ENCODE data around the gene ANKH. TPM values are rescaled to one million over a fixed set of nuclear protein-coding genes. Genes with fewer than 3 reads are reported as not detected.

The ANKH gene
- total RNA-seq, 1 experiment from 2014 or later: 13.9 TPM

GRCh38 chr5:14771189-14771588 is 100.4 kb downstream of the ANKH start:
- TF ChIP-seq CTCF (conservative IDR thresholded peaks at IDR 0.05; ENCODE audit: low read depth, low read length): no peak
- no peak for TF ChIP-seq EZH2 (IDR thresholded peaks at IDR 0.05; ENCODE audit: borderline replicate concordance, low read depth, low read length, poor library complexity, severe bottlenecking)
- no peaks in the 10 kb centered on the region for H3K9me3 ChIP-seq (ENCODE audit: low read depth, low read length, poor library complexity, severe bottlenecking)
- DNase-seq (ENCODE audit: low spot score): no peak
- no peaks in the 10 kb centered on the region for H3K36me3 ChIP-seq (ENCODE audit: insufficient read depth, low read length, poor library complexity, severe bottlenecking)
- H3K4me1 ChIP-seq (ENCODE audit: insufficient read depth, low read length, poor library complexity, severe bottlenecking): no peaks in the 10 kb centered on the region
- BruUV-seq (replicated peaks): no TSS peak
- ChIA-PET CTCF (no interaction called here), POLR2A (ENCODE audit: low non-redundant PET) (no interaction called here)
- H3K27ac ChIP-seq (ENCODE audit: low read depth, low read length, poor library complexity, severe bottlenecking): no peak overlapping the region
- H3K27me3 ChIP-seq (replicated peaks; ENCODE audit: insufficient read depth, low read depth, low read length, poor library complexity): no peaks in the 10 kb centered on the region
- intact Hi-C loops (cut with micrococcal nuclease; ENCODE audit: unreplicated experiment): no loop called here
- H3K4me3 ChIP-seq (ENCODE audit: low read depth, low read length, poor library complexity, severe bottlenecking): no peak overlapping the region

GRCh38 chr5:14768508-14769365 is 102.8 kb downstream of the ANKH start:
- intact Hi-C loops (cut with micrococcal nuclease; ENCODE audit: unreplicated experiment): no loop called here
- CTCF ChIA-PET: no interaction called here
- POLR2A ChIA-PET (ENCODE audit: low non-redundant PET): no interaction called here
- no peak for DNase-seq (ENCODE audit: low spot score)
- H3K27ac ChIP-seq (ENCODE audit: low read depth, low read length, poor library complexity, severe bottlenecking): no peak overlapping the region
- no peaks in the 10 kb centered on the region for H3K4me1 ChIP-seq (ENCODE audit: insufficient read depth, low read length, poor library complexity, severe bottlenecking)
- TF ChIP-seq EZH2 (IDR thresholded peaks at IDR 0.05; ENCODE audit: borderline replicate concordance, low read depth, low read length, poor library complexity, severe bottlenecking) (no peak), CTCF (conservative IDR thresholded peaks at IDR 0.05; ENCODE audit: low read depth, low read length) (no peak)
- no TSS peak for BruUV-seq (replicated peaks)
- no peak overlapping the region for H3K4me3 ChIP-seq (ENCODE audit: low read depth, low read length, poor library complexity, severe bottlenecking)
- H3K36me3 ChIP-seq (ENCODE audit: insufficient read depth, low read length, poor library complexity, severe bottlenecking): no peaks in the 10 kb centered on the region
- no peaks in the 10 kb centered on the region for H3K9me3 ChIP-seq (ENCODE audit: low read depth, low read length, poor library complexity, severe bottlenecking)
- no peaks in the 10 kb centered on the region for H3K27me3 ChIP-seq (replicated peaks; ENCODE audit: insufficient read depth, low read depth, low read length, poor library complexity)

GRCh38 chr5:14767735-14768507 is 103.7 kb downstream of the ANKH start:
- ChIA-PET POLR2A (ENCODE audit: low non-redundant PET) (no interaction called here), CTCF (no interaction called here)
- H3K9me3 ChIP-seq (ENCODE audit: low read depth, low read length, poor library complexity, severe bottlenecking): no peaks in the 10 kb centered on the region
- no peaks in the 10 kb centered on the region for H3K36me3 ChIP-seq (ENCODE audit: insufficient read depth, low read length, poor library complexity, severe bottlenecking)
- no peak overlapping the region for H3K4me3 ChIP-seq (ENCODE audit: low read depth, low read length, poor library complexity, severe bottlenecking)
- no peak for DNase-seq (ENCODE audit: low spot score)
- intact Hi-C loops (cut with micrococcal nuclease; ENCODE audit: unreplicated experiment): no loop called here
- H3K27ac ChIP-seq (ENCODE audit: low read depth, low read length, poor library complexity, severe bottlenecking): no peak overlapping the region
- H3K27me3 ChIP-seq (replicated peaks; ENCODE audit: insufficient read depth, low read depth, low read length, poor library complexity): no peaks in the 10 kb centered on the region
- BruUV-seq (replicated peaks): no TSS peak
- no peaks in the 10 kb centered on the region for H3K4me1 ChIP-seq (ENCODE audit: insufficient read depth, low read length, poor library complexity, severe bottlenecking)
- TF ChIP-seq EZH2 (IDR thresholded peaks at IDR 0.05; ENCODE audit: borderline replicate concordance, low read depth, low read length, poor library complexity, severe bottlenecking): no peak
- TF ChIP-seq CTCF (conservative IDR thresholded peaks at IDR 0.05; ENCODE audit: low read depth, low read length): no peak
